Neural crest cell (in vitro differentiated cells): ENCODE results near the gene ATG5. TPM values are rescaled to one million over a fixed set of nuclear protein-coding genes. Genes with fewer than 3 reads are reported as not detected.

Experiments
- DNase-seq: peaks from one replicate; pipeline ENCODE4 v3.0.0; 2021; ENCODE audit warnings: low read depth, mixed read lengths, low spot score
- H3K27ac Mint-ChIP-seq: one replicate; pipeline ENCODE4 v1.8.0; 2021; ENCODE audit warnings: mild to moderate bottlenecking, mixed read lengths; ENCODE audit not compliant: unreplicated experiment
- H3K27me3 Mint-ChIP-seq: 2 replicates; pipeline ENCODE4 v1.8.0; 2021; ENCODE audit warnings: low read depth, mild to moderate bottlenecking, mixed read lengths
- H3K36me3 Mint-ChIP-seq: 2 replicates; pipeline ENCODE4 v1.8.0; 2021; ENCODE audit warnings: low read depth, mild to moderate bottlenecking, mixed read lengths
- H3K4me1 Mint-ChIP-seq: 2 replicates; pipeline ENCODE4 v1.8.0; 2021; ENCODE audit warnings: mixed read lengths
- H3K4me3 Mint-ChIP-seq: one replicate; pipeline ENCODE4 v1.8.0; 2021; ENCODE audit warnings: mild to moderate bottlenecking, mixed read lengths
- H3K9me3 Mint-ChIP-seq: 2 replicates; pipeline ENCODE4 v1.8.0; 2021; ENCODE audit warnings: mixed read lengths
- CTCF ChIP-seq: fragments of 200-600 bp; sonication (generic); conservative IDR thresholded peaks from 2 replicates; pipeline ENCODE4 v1.5.0; 2021; ENCODE audit warnings: antibody characterized with exemption, mild to moderate bottlenecking
- total RNA-seq: library from RNA; stranded (reverse); gene quantifications from 2 replicates; pipeline ENCODE4 v1.2.1, GENCODE V29; 2021

Gene ATG5
- total RNA-seq, 1 donor from 2014 or later, result 22.5 TPM

GRCh38 chr6:106318851-106319250, 6.7 kb downstream of the ATG5 start:
- H3K36me3 Mint-ChIP-seq, result no peaks in the 10 kb centered on the region
- no peak for DNase-seq
- H3K27me3 Mint-ChIP-seq, result no peaks in the 10 kb centered on the region
- no peak overlapping the region for H3K4me3 Mint-ChIP-seq
- no peak overlapping the region for H3K27ac Mint-ChIP-seq
- H3K4me1 Mint-ChIP-seq, result peaks cover 14% of the 10 kb centered on the region
- TF ChIP-seq CTCF, result no peak
- no peaks in the 10 kb centered on the region for H3K9me3 Mint-ChIP-seq

GRCh38 chr6:106318061-106318460, 7.5 kb downstream of the ATG5 start:
- no peak overlapping the region for H3K4me3 Mint-ChIP-seq
- no peaks in the 10 kb centered on the region for H3K27me3 Mint-ChIP-seq
- H3K9me3 Mint-ChIP-seq, result no peaks in the 10 kb centered on the region
- no peak for TF ChIP-seq CTCF
- H3K27ac Mint-ChIP-seq, result no peak overlapping the region
- H3K4me1 Mint-ChIP-seq, result peaks cover 9% of the 10 kb centered on the region
- H3K36me3 Mint-ChIP-seq, result peaks cover under 1% of the 10 kb centered on the region
- DNase-seq, result no peak

GRCh38 chr6:106316375-106316766, 9.2 kb downstream of the ATG5 start:
- H3K9me3 Mint-ChIP-seq, result no peaks in the 10 kb centered on the region

GRCh38 chr6:106315765-106316374, 9.7 kb downstream of the ATG5 start:
- Mint-ChIP-seq H3K4me1 (no peaks in the 10 kb centered on the region), H3K9me3 (no peaks in the 10 kb centered on the region), H3K4me3 (no peak overlapping the region), H3K27me3 (no peaks in the 10 kb centered on the region), H3K27ac (no peak overlapping the region), H3K36me3 (peaks cover 6% of the 10 kb centered on the region)
- no peak for TF ChIP-seq CTCF
- DNase-seq, result no peak

More at GRCh38 chr6:106316375-106316766, 9.2 kb downstream of the ATG5 start:
- no peak overlapping the region for H3K27ac Mint-ChIP-seq
- no peaks in the 10 kb centered on the region for H3K27me3 Mint-ChIP-seq
- no peak overlapping the region for H3K4me3 Mint-ChIP-seq
- no peaks in the 10 kb centered on the region for H3K4me1 Mint-ChIP-seq
- H3K36me3 Mint-ChIP-seq, result peaks cover 6% of the 10 kb centered on the region
- TF ChIP-seq CTCF, result no peak
- DNase-seq, result no peak

- no peak for TF ChIP-seq CTCF
- Mint-ChIP-seq H3K27me3 (no peaks in the 10 kb centered on the region), H3K9me3 (no peaks in the 10 kb centered on the region), H3K4me3 (no peak overlapping the region), H3K27ac (no peak overlapping the region), H3K4me1 (no peaks in the 10 kb centered on the region), H3K36me3 (peaks cover 6% of the 10 kb centered on the region)
- no peak for DNase-seq
These were observed 15.7 kb downstream of the ATG5 start for GRCh38 chr6:106309766-106310373.
